CMK (cell line): ENCODE data around the gene RNF220.
"Not testable (repeated sequence)": the region's sequence is repeated elsewhere in the genome, so short reads cannot be mapped to it uniquely, and the experiment has no call there.

Experiments used
- DNase-seq: peaks from one replicate; pipeline ENCODE4 v3.0.0-alpha.2; 2010; ENCODE audit warnings: low read depth

Gene RNF220

DNA sequence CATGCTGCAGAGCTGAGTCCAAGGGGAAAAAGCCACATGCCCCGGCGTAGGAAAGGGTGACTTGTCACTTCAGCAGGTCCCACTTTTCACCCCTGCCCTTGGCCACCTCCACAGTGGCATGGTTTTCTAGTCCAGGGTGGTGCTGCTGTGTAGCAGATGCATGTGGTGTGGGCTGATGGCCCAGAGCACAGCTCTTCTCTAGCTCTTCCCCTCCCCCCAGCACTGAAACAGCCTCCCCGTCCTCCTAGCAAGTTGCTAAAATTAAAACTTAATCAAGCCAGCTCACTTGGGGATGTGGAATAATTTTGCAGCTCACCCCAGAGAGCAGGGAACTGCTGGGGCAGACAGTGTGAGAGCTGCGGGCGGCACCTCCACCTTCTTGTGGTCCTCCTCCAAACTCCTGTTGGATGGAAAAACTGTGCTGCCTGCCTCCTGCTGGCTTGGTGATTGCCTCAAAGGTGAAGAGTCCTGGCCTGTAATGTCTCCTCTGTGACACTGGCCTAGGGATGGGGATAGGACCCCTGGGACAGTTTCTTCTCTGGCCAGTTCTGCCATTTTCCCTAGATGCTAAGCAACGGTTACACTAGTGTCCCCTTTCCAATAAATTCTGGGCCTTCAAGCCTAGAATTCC, 91.6 kb downstream of the RNF220 start:
- DNase-seq, result no peak

GRCh38 chr1:44497422-44498170, 92.5 kb downstream of the RNF220 start:
- DNase-seq, result no peak

GRCh38 chr1:44499306-44499705, 94.3 kb downstream of the RNF220 start:
- no peak for DNase-seq

DNA sequence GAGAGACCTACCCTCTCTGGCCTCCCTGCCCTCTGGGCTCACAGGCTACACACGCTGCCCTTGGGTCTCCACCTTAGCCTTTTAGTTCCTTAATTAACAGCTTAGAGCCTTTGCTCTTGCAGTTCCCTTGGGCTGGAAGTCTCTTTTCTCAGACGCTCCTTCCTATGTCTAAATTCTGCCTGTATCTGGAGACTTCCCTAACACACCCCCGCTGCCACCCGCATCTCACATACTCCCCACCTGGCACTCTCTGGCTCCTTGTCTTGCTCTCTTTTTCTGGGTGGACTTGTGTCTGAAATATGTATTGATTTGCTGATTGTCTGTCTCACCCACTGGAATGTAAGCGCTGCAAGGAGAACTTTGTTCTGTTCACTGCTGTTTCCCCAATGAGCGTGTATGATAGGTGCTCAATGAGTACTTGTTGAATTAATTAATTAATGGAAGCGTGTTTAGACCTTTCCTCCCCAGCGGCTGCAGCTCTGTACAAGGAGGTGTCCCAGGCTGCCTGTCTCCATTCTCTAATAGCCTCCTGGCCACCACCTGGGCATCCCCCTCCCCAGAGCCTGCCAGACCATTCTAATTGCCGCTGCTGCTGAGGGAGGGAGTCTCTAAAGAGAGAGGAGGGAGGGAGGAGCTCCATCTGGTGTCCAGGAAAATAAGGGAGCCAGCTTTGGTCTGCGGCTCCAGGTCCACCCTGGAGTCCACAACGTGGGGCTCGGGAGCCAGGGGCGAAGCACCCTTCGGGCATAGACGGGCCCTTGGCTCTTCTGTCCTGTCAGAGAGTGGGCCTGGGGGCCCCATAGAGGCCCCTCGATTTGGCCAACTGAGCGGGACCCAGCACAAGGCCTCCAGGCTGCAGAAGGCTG, 95.4 kb downstream of the RNF220 start:
- no peak for DNase-seq

GRCh38 chr1:44501047-44501890, 96.2 kb downstream of the RNF220 start:
- DNase-seq, result no peak

- not testable (repeated sequence) for DNase-seq
Measured at GRCh38 chr1:44502823-44503222, 97.8 kb downstream of the RNF220 start.

GRCh38 chr1:44503625-44504024, 98.6 kb downstream of the RNF220 start:
- no peak for DNase-seq

DNA sequence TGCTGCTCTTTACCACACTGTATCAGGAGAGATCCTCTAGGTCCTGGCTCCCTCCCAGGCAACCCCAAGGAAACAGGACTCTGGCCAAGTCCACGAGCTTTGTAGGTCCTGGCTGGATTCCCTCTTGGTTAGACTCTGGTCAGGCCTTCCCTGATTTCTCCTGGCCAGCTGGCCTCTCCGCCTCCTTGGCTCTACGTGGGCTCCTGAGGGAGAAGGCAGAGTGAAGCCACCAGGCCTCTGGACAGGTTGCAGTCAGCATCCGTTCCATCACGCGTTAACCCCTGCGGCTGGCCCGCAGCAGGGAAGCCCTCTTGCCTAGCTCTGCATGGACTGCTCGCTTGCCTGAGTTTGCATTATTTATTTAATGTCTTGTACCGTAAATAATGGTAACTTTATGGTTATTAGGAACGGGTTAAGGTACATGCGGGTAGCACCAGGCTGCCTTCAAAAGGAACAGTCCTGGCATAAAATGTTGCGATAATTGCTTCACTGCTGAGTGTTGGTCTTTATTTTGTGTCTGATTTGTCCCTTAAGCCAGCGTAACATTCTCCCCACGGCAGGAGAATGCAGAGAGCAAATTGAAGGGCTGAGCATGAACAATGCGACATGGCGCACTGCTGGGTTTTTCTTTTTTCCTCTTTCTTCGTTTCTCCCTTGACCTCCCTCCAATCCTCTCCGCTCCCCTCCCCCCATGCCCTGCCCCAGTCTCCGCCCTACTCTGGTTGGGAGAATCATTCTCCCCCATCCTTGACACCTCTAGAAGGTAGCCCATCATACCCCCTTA, 100.3 kb downstream of the RNF220 start:
- DNase-seq, result no peak

GRCh38 chr1:44507490-44508396, 102.7 kb downstream of the RNF220 start:
- DNase-seq, result no peak

DNA sequence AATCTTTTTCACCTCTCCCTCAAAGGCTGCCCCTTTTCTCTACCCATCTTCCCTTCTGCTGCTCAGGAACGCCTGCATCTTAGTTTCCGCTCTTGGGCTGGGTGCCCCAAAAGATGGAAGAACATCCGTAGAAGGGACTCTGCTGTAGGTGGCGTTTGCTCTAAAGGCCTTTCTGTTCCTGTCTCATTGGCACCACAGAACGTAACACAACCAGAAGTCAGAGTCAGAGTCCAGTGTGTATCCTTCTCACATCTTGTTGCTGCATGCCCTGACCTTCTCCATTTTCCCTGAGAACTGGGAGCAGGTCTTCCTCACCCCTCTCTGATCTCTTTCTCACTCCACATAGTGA, 103.3 kb downstream of the RNF220 start:
- no peak for DNase-seq

DNA sequence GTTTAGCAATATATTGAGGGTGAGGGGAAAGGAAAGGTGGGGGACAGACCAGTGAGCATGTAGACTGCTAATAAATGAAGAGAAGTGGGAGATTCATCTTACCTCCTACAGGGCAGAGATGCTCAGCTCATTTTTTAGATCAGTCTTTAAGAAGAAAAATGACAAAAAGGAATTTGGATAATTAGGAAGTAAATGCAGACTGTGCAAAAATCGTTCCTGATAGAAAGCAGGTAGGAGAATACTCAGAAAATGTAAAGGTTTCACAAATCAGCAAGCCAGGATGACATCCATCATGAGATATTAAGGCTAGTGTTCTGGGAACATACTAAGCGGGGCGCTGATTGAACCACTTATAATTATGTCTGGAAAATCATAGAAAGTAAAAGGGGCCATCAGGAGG, 106.3 kb downstream of the RNF220 start:
- DNase-seq, result no peak

- no peak for DNase-seq
Measured at GRCh38 chr1:44511769-44512168, 106.7 kb downstream of the RNF220 start.

DNA sequence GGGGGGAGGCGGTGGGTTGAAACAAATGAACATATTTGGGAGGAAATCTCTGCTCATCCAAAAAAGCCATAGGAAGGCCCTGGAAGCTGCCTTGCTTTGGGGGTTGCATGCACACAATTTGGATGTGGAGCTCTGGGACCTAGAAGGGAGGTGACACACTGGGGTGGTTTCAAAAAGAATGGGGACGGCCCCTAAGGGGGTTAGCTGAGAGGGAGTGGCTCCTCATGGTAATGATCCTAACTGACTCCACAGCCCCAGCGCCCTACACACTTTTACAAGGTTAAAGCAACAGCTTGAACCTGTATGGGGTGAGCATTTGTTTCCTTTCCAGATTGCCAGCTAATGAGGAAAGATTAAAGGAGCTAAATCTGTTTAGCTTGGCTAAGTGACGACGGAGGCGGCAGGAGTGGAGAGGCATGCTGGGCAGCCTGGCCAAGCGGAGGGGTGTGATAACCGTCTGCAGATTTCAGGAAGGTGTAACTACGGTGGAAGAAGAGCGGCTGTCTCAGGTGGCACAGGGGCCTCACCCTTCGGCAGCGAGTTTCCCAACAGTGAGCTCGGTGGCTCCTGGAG, 107.3 kb downstream of the RNF220 start:
- no peak for DNase-seq

- DNase-seq, result no peak
Measured at GRCh38 chr1:44513111-44513510, 108.1 kb downstream of the RNF220 start.

DNA sequence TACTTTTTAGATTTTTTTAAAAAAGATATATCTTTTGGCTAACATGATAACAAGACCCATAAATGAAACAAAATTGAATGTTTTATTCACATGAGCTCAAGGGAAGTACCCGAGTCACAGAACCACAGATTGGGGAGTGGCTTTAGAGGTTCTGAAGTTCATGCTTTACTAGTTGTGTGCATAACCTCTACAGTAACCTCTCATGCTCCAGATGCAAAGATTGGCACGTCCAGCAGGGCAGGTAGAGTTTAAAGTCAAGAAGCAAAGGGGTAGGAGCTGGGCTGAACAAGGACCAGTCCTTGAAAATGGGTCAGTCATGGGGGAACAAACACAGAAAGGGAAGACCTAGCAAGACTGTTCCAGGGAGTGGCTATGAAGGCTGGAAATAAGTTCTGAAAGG, 109.6 kb downstream of the RNF220 start:
- no peak for DNase-seq

- no peak for DNase-seq
Measured at GRCh38 chr1:44515416-44515815, 110.4 kb downstream of the RNF220 start.

GRCh38 chr1:44519035-44519676, 114.1 kb downstream of the RNF220 start:
- DNase-seq, result no peak

DNA sequence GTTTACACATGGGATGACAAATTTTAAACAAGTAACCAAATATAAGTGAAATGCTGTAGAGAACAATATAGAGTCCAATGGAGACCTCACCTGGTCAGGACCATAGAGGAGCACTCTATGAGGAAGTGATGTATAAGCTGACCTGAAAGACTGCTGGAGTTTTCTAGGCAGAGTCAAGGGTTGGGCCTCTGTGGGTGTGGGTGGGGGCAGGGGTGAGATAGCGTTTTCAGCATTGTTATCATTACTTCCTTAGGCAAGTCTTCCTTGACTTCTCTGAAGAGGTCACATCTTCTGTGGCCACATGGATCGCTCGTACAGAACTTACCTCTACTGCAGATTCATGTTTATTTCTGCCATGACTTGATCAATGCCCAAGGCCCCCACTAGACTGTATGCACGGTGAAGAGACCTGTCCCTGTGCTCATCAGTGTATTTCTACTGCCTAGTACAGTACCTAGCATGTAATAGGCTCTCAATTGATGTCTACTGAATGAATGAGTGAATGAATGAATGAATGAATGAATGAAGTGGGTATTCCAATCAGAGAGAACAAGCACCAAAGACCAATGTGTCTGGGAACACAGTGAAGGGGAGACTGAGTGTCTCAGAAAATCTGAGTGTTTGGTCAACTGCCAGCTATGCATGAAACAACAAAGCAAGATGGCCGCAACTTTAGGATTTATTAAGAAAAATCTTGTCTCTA, 116.5 kb downstream of the RNF220 start:
- DNase-seq, result no peak
